Endothelial cell of umbilical vein (primary cell): Measurements from ENCODE around the gene NDUFAF7. TPM values are rescaled to one million over a fixed set of nuclear protein-coding genes. Genes with fewer than 3 reads are reported as not detected.

Source experiments
- BruUV-seq: library from RNA; stranded (reverse); fragments of 400-500 nt; replicated peaks from 2 replicates; lab custom pipeline; 2021; lab: Mats Ljungman, UMichigan
- CTCF ChIA-PET: fragments of 300-600, 350-600 bp; sonication (Branson Sonifier 250); formaldehyde crosslinking; loops from one replicate; lab custom pipeline; 2021; ENCODE audit warnings: antibody characterized with exemption, inconsistent platforms; lab: Charles Lee
- POLR2A ChIA-PET: fragments of 300-600, 350-600 bp; sonication (Branson Sonifier 250); formaldehyde crosslinking; loops from one replicate; lab custom pipeline; 2021; ENCODE audit warnings: antibody characterized with exemption, inconsistent platforms; lab: Charles Lee
- DNase-seq: peaks from one replicate; pipeline ENCODE4 v3.0.0-alpha.2; 2011; ENCODE audit warnings: low read depth, low spot score
- FAIRE-seq: peaks from 2 replicates; lab custom pipeline; 2011; peaks lifted over from hg19 to GRCh38; lab: Jason Lieb, UNC
- H2AFZ ChIP-seq: 2 replicates; pipeline ENCODE4 v1.6.0; 2012; ENCODE audit warnings: low read depth, low read length, control low read depth, inconsistent platforms
- H3K27ac ChIP-seq: 2 replicates; pipeline ENCODE4 v1.5.1; 2011; ENCODE audit warnings: low read depth, mild to moderate bottlenecking, control low read depth, low read length, moderate library complexity; ENCODE audit not compliant: insufficient read depth
- H3K27me3 ChIP-seq, 2 experiments: 2 replicates each; pipeline versions ENCODE4 v1.6.0 to v1.6.1; 2011; ENCODE audit warnings: low read length in 2 of 2, mixed read lengths in 1 of 2; ENCODE audit not compliant: control insufficient read depth in 2 of 2, insufficient read depth in 2 of 2
- H3K36me3 ChIP-seq, 2 experiments: 2 replicates in 1 of 2; 3 replicates in 1 of 2; pipeline ENCODE4 v1.5.1; 2011; ENCODE audit warnings: low read length in 2 of 2, mild to moderate bottlenecking in 1 of 2, moderate library complexity in 1 of 2; ENCODE audit not compliant: control insufficient read depth in 2 of 2, insufficient read depth in 2 of 2; ENCODE audit errors: extremely low read depth in 1 of 2
- H3K4me1 ChIP-seq: 3 replicates; pipeline ENCODE4 v1.5.1; 2011; ENCODE audit warnings: mild to moderate bottlenecking, low read length; ENCODE audit not compliant: control insufficient read depth, insufficient read depth; ENCODE audit errors: extremely low read depth
- H3K4me2 ChIP-seq: 2 replicates; pipeline ENCODE4 v1.6.1; 2011; ENCODE audit warnings: low read length, control low read depth, mixed read lengths; ENCODE audit not compliant: insufficient read depth
- H3K4me3 ChIP-seq, 3 experiments: fragments of 200-600 bp in 1 of 3; sonication (generic), shearing (Covaris generic) in 1 of 3; replicated peaks in 1 of 3; 2 replicates each; pipeline ENCODE4 v1.5.1; 2011 to 2016; ENCODE audit warnings: control low read depth in 3 of 3, low read length in 3 of 3, mild to moderate bottlenecking in 2 of 3, inconsistent platforms in 1 of 3, low read depth in 1 of 3, moderate library complexity in 1 of 3; ENCODE audit not compliant: insufficient read depth in 1 of 3
- H3K79me2 ChIP-seq: 2 replicates; pipeline ENCODE4 v1.6.0; 2012; ENCODE audit warnings: low read length, inconsistent platforms; ENCODE audit not compliant: control insufficient read depth, insufficient read depth
- H3K9ac ChIP-seq: replicated peaks from 2 replicates; pipeline ENCODE3; 2011; ENCODE audit warnings: low read length, control low read depth; ENCODE audit not compliant: insufficient read depth; ENCODE audit errors: extremely low read depth
- H3K9me1 ChIP-seq: replicated peaks from 3 replicates; pipeline ENCODE4 v1.6.0; 2011; ENCODE audit warnings: mild to moderate bottlenecking, low read length; ENCODE audit not compliant: control insufficient read depth, insufficient read depth; ENCODE audit errors: extremely low read depth
- H3K9me3 ChIP-seq: replicated peaks from 2 replicates; pipeline ENCODE4 v1.5.1; 2012; ENCODE audit warnings: low read length, inconsistent platforms; ENCODE audit not compliant: control insufficient read depth, insufficient read depth
- H4K20me1 ChIP-seq: replicated peaks from 2 replicates; pipeline ENCODE3; 2011; ENCODE audit warnings: mild to moderate bottlenecking, low read length; ENCODE audit not compliant: control insufficient read depth, insufficient read depth; ENCODE audit errors: extremely low read depth
- EZH2 ChIP-seq: IDR thresholded peaks from 2 replicates; pipeline ENCODE4 v1.6.1; 2012; ENCODE audit warnings: borderline replicate concordance, low read depth, mild to moderate bottlenecking, moderate library complexity, low read length, inconsistent platforms; ENCODE audit not compliant: severe bottlenecking
- FOS ChIP-seq: IDR thresholded peaks from 2 replicates; pipeline ENCODE4 v1.6.1; 2011; ENCODE audit warnings: mild to moderate bottlenecking, low read length, moderate library complexity, borderline replicate concordance; ENCODE audit not compliant: insufficient read depth
- GATA2 ChIP-seq: IDR thresholded peaks from 2 replicates; pipeline ENCODE4 v1.7.0; 2011; ENCODE audit warnings: low read depth, mild to moderate bottlenecking, moderate library complexity, mixed read lengths, low read length; ENCODE audit not compliant: insufficient read length, insufficient read depth
- JUN ChIP-seq: IDR thresholded peaks from 2 replicates; pipeline ENCODE4 v1.6.1; 2011; ENCODE audit warnings: borderline replicate concordance, low read depth; ENCODE audit not compliant: insufficient read length, insufficient read depth
- MYC ChIP-seq: IDR thresholded peaks from one replicate; pipeline ENCODE4 v1.6.1; 2011; ENCODE audit warnings: mild to moderate bottlenecking, low read depth, low read length
- POLR2A ChIP-seq: IDR thresholded peaks from 2 replicates; pipeline ENCODE4 v1.6.1; 2012; ENCODE audit warnings: low read depth, mild to moderate bottlenecking, control low read depth, low read length
- POLR2AphosphoS5 ChIP-seq: IDR thresholded peaks from 2 replicates; pipeline ENCODE4 v1.6.1; 2012; ENCODE audit warnings: low read depth, mild to moderate bottlenecking, control low read depth, low read length, moderate library complexity; ENCODE audit not compliant: insufficient read depth
- dilution Hi-C: fragments of 300-500 bp; cut with MboI; formaldehyde crosslinking; loops from one replicate; pipeline ENCODE4 v1.15.0; 2019; ENCODE audit warnings: low sequenced_read_pairs; ENCODE audit not compliant: extremely low pct_ligation_motif_present
- intact Hi-C: fragments of 100-400 bp; cut with micrococcal nuclease; formaldehyde crosslinking; loops from one replicate; pipeline ENCODE4 v1.10.0; 2022
- polyA plus RNA-seq, 4 experiments: library from polyadenylated mRNA; depleted of rRNA in 3 of 4; stranded (reverse) in 3 of 4; unstranded in 1 of 4; fragments of >200 nt; gene quantifications; 2 replicates each; pipeline versions ENCODE4 v1.2.1 to v1.2.3, GENCODE V29; 2011 to 2012; ENCODE audit warnings: missing spikeins in 1 of 4
- total RNA-seq: library from RNA; stranded (reverse); gene quantifications from 2 replicates; pipeline ENCODE4 v1.2.3, GENCODE V29; 2021
- TF ChIP-seq, protein P1 (sequence below), 2 donors: IDR thresholded peaks; 1 replicate in 1 of 2; 2 replicates in 1 of 2; pipeline ENCODE4 v1.5.1; 2011; ENCODE audit warnings: low read length in 2 of 2, mild to moderate bottlenecking in 2 of 2, moderate library complexity in 2 of 2, control low read depth in 1 of 2, inconsistent platforms in 1 of 2, low read depth in 1 of 2; ENCODE audit not compliant: insufficient read depth in 1 of 2; ENCODE audit errors: extremely low read depth in 1 of 2
- TF ChIP-seq, protein P2 (sequence below): IDR thresholded peaks from 2 replicates; pipeline ENCODE4 v1.6.1; 2011; ENCODE audit not compliant: insufficient read depth, insufficient read length

The NDUFAF7 gene
- total and polyA plus RNA-seq, 2 donors (not counting 3 experiments of a cell fraction or from before 2014, with no cell fraction given): 11.6 to 23.4 TPM

DNA sequence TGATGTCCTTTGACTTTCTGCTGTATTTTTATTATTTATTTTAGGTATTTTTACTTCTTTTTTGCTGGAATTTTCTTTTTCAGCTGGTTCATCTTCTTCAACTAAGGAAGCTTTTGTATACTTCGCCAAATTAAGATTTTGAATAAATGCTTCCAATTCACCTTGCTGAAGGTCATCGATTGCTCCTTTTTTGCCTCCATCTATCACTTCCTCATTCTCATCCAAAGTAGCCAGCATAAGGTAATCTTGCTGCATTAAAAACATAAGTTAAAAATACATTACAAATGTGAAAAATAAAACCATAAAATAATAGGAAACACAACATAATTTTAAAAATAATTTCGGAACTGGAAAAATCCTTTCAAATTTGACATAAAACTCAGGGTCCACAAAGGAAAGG, 2.7 kb upstream of the NDUFAF7 start:
- H3K27me3 ChIP-seq: no peaks in the 10 kb centered on the region
- dilution Hi-C loops (no loop called here), intact Hi-C loops (no loop called here)
- ChIA-PET POLR2A (interaction anchor here (0.6 kb wide), 1 partner anchor 9 kb away, joined by 3 read pairs; no protein-coding TSS in a partner anchor), CTCF (no interaction called here)
- peaks cover 22% of the 10 kb centered on the region for H3K4me1 ChIP-seq
- H3K36me3 ChIP-seq: peaks cover 5 to 7% of the 10 kb centered on the region in 2 experiments
- TF ChIP-seq JUN: no peak
- no peak for TF ChIP-seq POLR2A
- TF ChIP-seq POLR2AphosphoS5: no peak
- TF ChIP-seq, protein P1, sequence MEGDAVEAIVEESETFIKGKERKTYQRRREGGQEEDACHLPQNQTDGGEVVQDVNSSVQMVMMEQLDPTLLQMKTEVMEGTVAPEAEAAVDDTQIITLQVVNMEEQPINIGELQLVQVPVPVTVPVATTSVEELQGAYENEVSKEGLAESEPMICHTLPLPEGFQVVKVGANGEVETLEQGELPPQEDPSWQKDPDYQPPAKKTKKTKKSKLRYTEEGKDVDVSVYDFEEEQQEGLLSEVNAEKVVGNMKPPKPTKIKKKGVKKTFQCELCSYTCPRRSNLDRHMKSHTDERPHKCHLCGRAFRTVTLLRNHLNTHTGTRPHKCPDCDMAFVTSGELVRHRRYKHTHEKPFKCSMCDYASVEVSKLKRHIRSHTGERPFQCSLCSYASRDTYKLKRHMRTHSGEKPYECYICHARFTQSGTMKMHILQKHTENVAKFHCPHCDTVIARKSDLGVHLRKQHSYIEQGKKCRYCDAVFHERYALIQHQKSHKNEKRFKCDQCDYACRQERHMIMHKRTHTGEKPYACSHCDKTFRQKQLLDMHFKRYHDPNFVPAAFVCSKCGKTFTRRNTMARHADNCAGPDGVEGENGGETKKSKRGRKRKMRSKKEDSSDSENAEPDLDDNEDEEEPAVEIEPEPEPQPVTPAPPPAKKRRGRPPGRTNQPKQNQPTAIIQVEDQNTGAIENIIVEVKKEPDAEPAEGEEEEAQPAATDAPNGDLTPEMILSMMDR (IDR thresholded peaks at IDR 0.05; ENCODE audit: extremely low read depth in 1 of 2, insufficient read depth in 1 of 2, low read depth in 1 of 2, low read length in 2 of 2): no peak
- TF ChIP-seq EZH2: no peak
- TF ChIP-seq GATA2: no peak
- TF ChIP-seq, protein P2, sequence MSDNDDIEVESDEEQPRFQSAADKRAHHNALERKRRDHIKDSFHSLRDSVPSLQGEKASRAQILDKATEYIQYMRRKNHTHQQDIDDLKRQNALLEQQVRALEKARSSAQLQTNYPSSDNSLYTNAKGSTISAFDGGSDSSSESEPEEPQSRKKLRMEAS: no peak
- TF ChIP-seq MYC: no peak
- TF ChIP-seq FOS: no peak
- H3K9ac ChIP-seq: no peak overlapping the region
- BruUV-seq: no TSS peak
- no peak overlapping the region for H2AFZ ChIP-seq
- H3K27ac ChIP-seq: no peak overlapping the region
- peaks cover 76% of the 10 kb centered on the region for H3K79me2 ChIP-seq
- no peaks in the 10 kb centered on the region for H3K9me1 ChIP-seq
- no peak for FAIRE-seq
- DNase-seq: no peak
- H3K4me2 ChIP-seq: no peak overlapping the region
- H3K9me3 ChIP-seq: no peaks in the 10 kb centered on the region
- H4K20me1 ChIP-seq: no peaks in the 10 kb centered on the region
- no peak overlapping the region for H3K4me3 ChIP-seq
